A549 (cell line): ENCODE results near the gene PLIN1. TPM values are rescaled to one million over a fixed set of nuclear protein-coding genes. Genes with fewer than 3 reads are reported as not detected.
A peak's percentile ranks its signal among the peaks of the same experiment; 100 is the strongest.

Experiments
- ATAC-seq, 2 experiments: fragments of 200-7000 bp in 1 of 2; fragments of >200 bp in 1 of 2; cut with Nextera tagmentation in 1 of 2; cut with Tn5 transposase in 1 of 2; 3 replicates each; pipeline versions ENCODE4 v1.8.0 to v1.9.1; 2018 to 2020; ENCODE audit warnings: mild to moderate bottlenecking in 1 of 2, moderate library complexity in 1 of 2
- CTCF ChIA-PET: fragments of 300-600 bp; sonication (Branson Sonifier 250); formaldehyde crosslinking; extraction: SDS; loops from one replicate; lab custom pipeline; 2021; ENCODE audit warnings: antibody characterized with exemption, inconsistent platforms; lab: Yijun Ruan, JAX
- POLR2A ChIA-PET: fragments of 350-600 bp; formaldehyde crosslinking; extraction: SDS; loops from one replicate; lab custom pipeline; 2021; ENCODE audit warnings: antibody characterized with exemption, inconsistent platforms; lab: Yijun Ruan, JAX
- DNase-seq, 2 experiments: peaks; one replicate each; pipeline versions ENCODE4 v3.0.0 to v3.0.0-alpha.2; 2011 to 2016; ENCODE audit warnings: low read depth in 1 of 2, low spot score in 1 of 2
- FAIRE-seq: peaks from 2 replicates; lab custom pipeline; 2011; peaks lifted over from hg19 to GRCh38; lab: Jason Lieb, UNC
- H3K27ac ChIP-seq, 2 experiments: fragments of >200 bp; sonication (Bioruptor Twin); formaldehyde crosslinking; 3 replicates each; pipeline ENCODE4 v1.5.1; 2016 to 2017
- H3K4me1 ChIP-seq: fragments of >200 bp; sonication (Bioruptor Twin); formaldehyde crosslinking; 3 replicates; pipeline ENCODE4 v1.6.1; 2016
- H3K4me2 ChIP-seq: fragments of >200 bp; sonication (Bioruptor Twin); formaldehyde crosslinking; 3 replicates; pipeline ENCODE4 v1.6.1; 2016
- H3K4me3 ChIP-seq: fragments of >200 bp; sonication (Bioruptor Twin); formaldehyde crosslinking; 3 replicates; pipeline ENCODE4 v1.5.1; 2016
- H3K9me3 ChIP-seq: fragments of >200 bp; sonication (Bioruptor Twin); formaldehyde crosslinking; 3 replicates; pipeline ENCODE4 v1.6.1; 2016
- BCL3 ChIP-seq: fragments of >200 bp; sonication (Bioruptor Twin); formaldehyde crosslinking; IDR thresholded peaks from 3 replicates; pipeline ENCODE4 v1.6.1; 2016
- BHLHE40 ChIP-seq: IDR thresholded peaks from 2 replicates; pipeline ENCODE4 v1.6.1; 2012; ENCODE audit warnings: low read depth, low read length, inconsistent platforms
- CEBPB ChIP-seq, 2 experiments: fragments of >200 bp in 1 of 2; sonication (Bioruptor Twin) in 1 of 2; formaldehyde crosslinking in 1 of 2; IDR thresholded peaks; 2 replicates each; pipeline ENCODE4 v1.6.1; 2012 to 2016
- CHD2 ChIP-seq: fragments of 150-350 bp; IDR thresholded peaks from 2 replicates; pipeline ENCODE4 v1.6.1; 2014; ENCODE audit warnings: low read length; ENCODE audit not compliant: partially characterized antibody
- CHD4 ChIP-seq: fragments of 200-600 bp; sonication (generic); IDR thresholded peaks from 2 replicates; pipeline ENCODE4 v1.6.1; 2016; ENCODE audit warnings: antibody characterized with exemption, mild to moderate bottlenecking, borderline replicate concordance
- CTCF ChIP-seq: fragments of >200 bp; sonication (Bioruptor Twin); formaldehyde crosslinking; IDR thresholded peaks from 3 replicates; pipeline ENCODE4 v1.5.1; 2016
- EHF ChIP-seq: fragments of 250-450 bp; sonication (Bioruptor Pico); IDR thresholded peaks from 2 replicates; pipeline ENCODE4 v1.5.0; 2020; ENCODE audit warnings: mild to moderate bottlenecking
- EHMT2 ChIP-seq: fragments of 200-600 bp; sonication (generic); IDR thresholded peaks from 2 replicates; pipeline ENCODE4 v1.6.1; 2016; ENCODE audit warnings: antibody characterized with exemption, low read depth, mild to moderate bottlenecking, moderate library complexity
- ESRRA ChIP-seq: fragments of 150-350 bp; IDR thresholded peaks from 2 replicates; pipeline ENCODE4 v1.6.1; 2014; ENCODE audit warnings: mild to moderate bottlenecking, low read length, borderline replicate concordance
- FOSL2 ChIP-seq, 2 experiments: fragments of 450-650 bp in 1 of 2; fragments of >200 bp in 1 of 2; sonication (Bioruptor Twin) in 1 of 2; formaldehyde crosslinking; IDR thresholded peaks; 2 replicates each; pipeline versions ENCODE4 v1.5.0 to v1.6.1; 2016 to 2020; ENCODE audit warnings: mild to moderate bottlenecking in 1 of 2, moderate library complexity in 1 of 2
- FOXS1 ChIP-seq: fragments of 250-450 bp; sonication (Bioruptor Pico); IDR thresholded peaks from 2 replicates; pipeline ENCODE4 v1.5.0; 2020; ENCODE audit warnings: mild to moderate bottlenecking, moderate library complexity
- HES2 ChIP-seq: fragments of >200 bp; sonication (Bioruptor Twin); formaldehyde crosslinking; IDR thresholded peaks from 2 replicates; pipeline ENCODE4 v1.6.1; 2016
- HEYL ChIP-seq: fragments of 250-450 bp; sonication (Bioruptor Pico); IDR thresholded peaks from 2 replicates; pipeline ENCODE4 v1.8.0; 2021; ENCODE audit warnings: mild to moderate bottlenecking, moderate library complexity
- HOXB13 ChIP-seq: fragments of 250-450 bp; sonication (Bioruptor Pico); IDR thresholded peaks from 2 replicates; pipeline ENCODE4 v1.5.0; 2020; ENCODE audit warnings: low read depth, mild to moderate bottlenecking, moderate library complexity
- JUN ChIP-seq, 2 experiments: fragments of >200 bp; sonication (Bioruptor Twin); formaldehyde crosslinking; IDR thresholded peaks; 2 replicates in 1 of 2; 3 replicates in 1 of 2; pipeline ENCODE4 v1.6.1; 2016 to 2017
- KDM1A ChIP-seq: fragments of 200-600 bp; sonication (generic); IDR thresholded peaks from 2 replicates; pipeline ENCODE4 v1.6.1; 2016; ENCODE audit warnings: low read depth, mild to moderate bottlenecking
- MAFK ChIP-seq: fragments of 450-650 bp; IDR thresholded peaks from 2 replicates; pipeline ENCODE4 v1.6.1; 2014; ENCODE audit not compliant: partially characterized antibody
- MAX ChIP-seq: IDR thresholded peaks from 2 replicates; pipeline ENCODE4 v1.6.1; 2012
- NR3C1 ChIP-seq: fragments of >200 bp; sonication (Bioruptor Twin); formaldehyde crosslinking; IDR thresholded peaks from 3 replicates; pipeline ENCODE4 v1.6.1; 2017
- RCOR1 ChIP-seq: fragments of 150-350 bp; IDR thresholded peaks from 2 replicates; pipeline ENCODE4 v1.6.1; 2014; ENCODE audit warnings: antibody characterized with exemption, low read length, low read depth
- REST ChIP-seq: fragments of 200-600 bp; sonication (generic); IDR thresholded peaks from 2 replicates; pipeline ENCODE4 v1.6.1; 2016; ENCODE audit warnings: antibody characterized with exemption, mild to moderate bottlenecking, moderate library complexity
- SREBF2 ChIP-seq: fragments of 450-650 bp; IDR thresholded peaks from 2 replicates; pipeline ENCODE4 v1.6.1; 2014; ENCODE audit warnings: mild to moderate bottlenecking, moderate library complexity
- TP53 ChIP-seq: fragments of 250-450 bp; sonication (Bioruptor Pico); IDR thresholded peaks from 2 replicates; pipeline ENCODE4 v1.5.0; 2021; ENCODE audit warnings: mild to moderate bottlenecking, moderate library complexity
- ZFP36 ChIP-seq: fragments of 450-650 bp; IDR thresholded peaks from 2 replicates; pipeline ENCODE4 v1.6.1; 2014; ENCODE audit warnings: borderline replicate concordance; ENCODE audit not compliant: partially characterized antibody
- ZNF302 ChIP-seq: fragments of 250-450 bp; sonication (Bioruptor Pico); IDR thresholded peaks from 2 replicates; pipeline ENCODE4 v1.9.0; 2021; ENCODE audit warnings: inconsistent platforms, mild to moderate bottlenecking, moderate library complexity
- ZSCAN20 ChIP-seq: fragments of 250-450 bp; sonication (Bioruptor Pico); IDR thresholded peaks from 2 replicates; pipeline ENCODE4 v1.8.0; 2022; ENCODE audit warnings: mild to moderate bottlenecking, moderate library complexity
- WGBS: methylation state at CpG from one replicate; pipeline ENCODE4 v1.1.6; 2017; ENCODE audit errors: missing lambda C conversion rate; 5-methylcytosine and 5-hydroxymethylcytosine counted together
- polyA plus RNA-seq, 4 experiments: library from polyadenylated mRNA; depleted of rRNA in 3 of 4; stranded (reverse); fragments of >200 nt; fragmentation: RNase III in 1 of 4; extraction: RNeasy Plus Mini Kit Qiagen cat#74134 plus additional on column Dnase treatment in 1 of 4; gene quantifications; 2 replicates in 3 of 4; 3 replicates in 1 of 4; pipeline ENCODE4 v1.2.3, GENCODE V29; 2011 to 2017

PLIN1 gene
- polyA plus RNA-seq, 2 of the 4 experiments (the other 2 are of a cell fraction) = 0.27 to 0.74 TPM

GRCh38 chr15:89707577-89707976, 28.4 kb upstream of the PLIN1 start:
- POLR2A ChIA-PET = no interaction called here
- FAIRE-seq (peak; percentile 76), ATAC-seq (no peak), DNase-seq (no peak)
- H3K9me3 ChIP-seq = no peaks in the 10 kb centered on the region
- CTCF ChIA-PET = interaction anchor here (0.5 kb wide), 1 partner anchor 11 kb away, joined by 3 read pairs; no protein-coding TSS in a partner anchor
- WGBS = 30% methylated on average over 1 of the region's 1 CpG
- no peak overlapping the region for H3K4me3 ChIP-seq
- no peaks in the 10 kb centered on the region for H3K4me1 ChIP-seq
- H3K4me2 ChIP-seq = no peak overlapping the region
- TF ChIP-seq CHD2 (no peak), CTCF (no peak), FOXS1 (no peak)
- H3K27ac ChIP-seq = no peak overlapping the region

- no peak for ATAC-seq
- no peak for DNase-seq
- H3K4me3 ChIP-seq = no peak overlapping the region
- H3K9me3 ChIP-seq = no peaks in the 10 kb centered on the region
- no peaks in the 10 kb centered on the region for H3K4me1 ChIP-seq
- H3K27ac ChIP-seq = no peak overlapping the region
- no peak overlapping the region for H3K4me2 ChIP-seq
- ChIA-PET POLR2A (no interaction called here), CTCF (interaction anchor here (0.6 kb wide), 1 partner anchor 172 kb away, joined by 3 read pairs; no protein-coding TSS in a partner anchor)
- FAIRE-seq = peak; percentile 7
- TF ChIP-seq BHLHE40 = no peak
- no peak for TF ChIP-seq SREBF2
- TF ChIP-seq MAX = no peak
- no peak for TF ChIP-seq EHMT2
- no peak for TF ChIP-seq ZSCAN20 (CRISPR knock-in tag)
- no peak for TF ChIP-seq HOXB13
- no peak for TF ChIP-seq MAFK
- TF ChIP-seq ZNF302 = no peak
- no peak for TF ChIP-seq EHF (CRISPR knock-in tag)
- no peak for TF ChIP-seq CEBPB (IDR thresholded peaks at IDR 0.05)
- no peak for TF ChIP-seq HES2
- TF ChIP-seq FOSL2 (IDR thresholded peaks at IDR 0.05) = no peak
- no peak for TF ChIP-seq FOSL2 (CRISPR knock-in tag; IDR thresholded peaks at IDR 0.05)
- no peak for TF ChIP-seq ESRRA
- TF ChIP-seq REST = no peak
These were observed 25.2 kb upstream of the PLIN1 start for GRCh38 chr15:89704411-89704810.

- no peak for ATAC-seq
- DNase-seq = no peak
- Histone ChIP-seq H3K27ac (no peak overlapping the region), H3K9me3 (no peaks in the 10 kb centered on the region), H3K4me1 (0 out of 3 replicates have a peak, but pooled peaks cover 3% of the 10 kb centered on the region), H3K4me3 (no peak overlapping the region), H3K4me2 (no peak overlapping the region)
- ChIA-PET POLR2A (no interaction called here), CTCF (interaction anchor here (0.7 to 1.3 kb wide), 3 partner anchors 48 to 253 kb away, joined by 3 to 5 read pairs (median 3); no protein-coding TSS in a partner anchor)
- 20% methylated on average over 1 of the region's 1 CpG for WGBS
- no peak for FAIRE-seq
- TF ChIP-seq BCL3 (no peak), FOXS1 (no peak), NR3C1 (no peak), ZFP36 (no peak), KDM1A (no peak), CHD4 (no peak), HEYL (CRISPR knock-in tag) (no peak), JUN (IDR thresholded peaks at IDR 0.05) (no peak), ZNF302 (no peak), RCOR1 (no peak), CTCF (no peak), TP53 (CRISPR knock-in tag) (no peak)
These were observed 16.0 kb upstream of the PLIN1 start for GRCh38 chr15:89695198-89695597.
